BLaER1 treated with 17β-estradiol and CSF1 and Interleukin-3, amounts not matched to agents 10 nM and 100 nM (cell line): ENCODE data around the gene LAMTOR4.
A peak's percentile ranks its signal among the peaks of the same experiment; 100 is the strongest.

Experiments used
- H3K27ac ChIP-seq, 11 experiments: shearing (Covaris generic); formaldehyde crosslinking; 2 replicates each; pipeline ENCODE4 v1.8.1; 2022
- H3K27me3 ChIP-seq, 11 experiments: shearing (Covaris generic); formaldehyde crosslinking; 2 replicates each; pipeline ENCODE4 v1.8.1; 2022
- H3K36me3 ChIP-seq, 11 experiments: shearing (Covaris generic); formaldehyde crosslinking; 2 replicates each; pipeline ENCODE4 v1.8.1; 2022
- H3K4me1 ChIP-seq, 10 experiments: shearing (Covaris generic); formaldehyde crosslinking; 2 replicates each; pipeline ENCODE4 v1.8.1; 2022
- H3K4me2 ChIP-seq, 11 experiments: shearing (Covaris generic); formaldehyde crosslinking; 2 replicates each; pipeline ENCODE4 v1.8.1; 2022
- H3K4me3 ChIP-seq, 10 experiments: shearing (Covaris generic); formaldehyde crosslinking; 2 replicates each; pipeline ENCODE4 v1.8.1; 2022
- H3K9ac ChIP-seq, 11 experiments: shearing (Covaris generic); formaldehyde crosslinking; 2 replicates each; pipeline ENCODE4 v1.8.1; 2022
- H3K9me3 ChIP-seq, 11 experiments: shearing (Covaris generic); formaldehyde crosslinking; replicated peaks in 1 of 11; 2 replicates each; pipeline ENCODE4 v1.8.1; 2022
- H4K20me1 ChIP-seq, 11 experiments: shearing (Covaris generic); formaldehyde crosslinking; 2 replicates each; pipeline ENCODE4 v1.8.1; 2022
- Cebpa-rat ChIP-seq, 11 experiments: shearing (Covaris generic); IDR thresholded peaks; 2 replicates each; pipeline ENCODE4 v1.8.1; 2022

LAMTOR4 gene

GRCh38 chr7:100158229-100159098 is 9.7 kb downstream of the LAMTOR4 start, which contains the start of gene TRAPPC14:
TRAPPC14 (minus strand) TSS chr7:100158723; CDS start chr7:100158499, 224 bp downstream.
- H3K4me1 ChIP-seq: peaks cover 44 to 67% (median 51%) of the 10 kb centered on the region in 10 experiments
- peak within 1 kb of the TSS; percentile 79 to 96 (median 92) for H3K27ac ChIP-seq
- peak within 1 kb of the TSS; percentile 80 to 100 (median 94) for H3K4me3 ChIP-seq

GRCh38 chr7:100159099-100159623 is 10.4 kb downstream of the LAMTOR4 start:
- Histone ChIP-seq H4K20me1 (peaks cover 30 to 41% (median 37%) of the 10 kb centered on the region in 11 experiments), H3K4me2 (peak overlapping the region; percentile 69 to 100 (median 97)), H3K27ac (peak overlapping the region in 10 of 11 experiments; percentile 86 to 96 (median 92); a peak in 20 of 22 replicates), H3K27me3 (no peaks in the 10 kb centered on the region; a peak in 1 of 22 replicates), H3K4me1 (peaks cover 38 to 62% (median 44%) of the 10 kb centered on the region in 10 experiments), H3K36me3 (peaks cover 25 to 36% (median 29%) of the 10 kb centered on the region in 11 experiments), H3K4me3 (peak overlapping the region; percentile 80 to 100 (median 94)), H3K9me3 (no peaks in the 10 kb centered on the region), H3K9ac (peak overlapping the region; percentile 87 to 98 (median 94))
- TF ChIP-seq Cebpa-rat (IDR thresholded peaks at IDR 0.05): no peak

More at GRCh38 chr7:100158229-100159098, 9.7 kb downstream of the LAMTOR4 start, which contains the start of gene TRAPPC14:
- Histone ChIP-seq H4K20me1 (peaks cover 37 to 48% (median 44%) of the 10 kb centered on the region in 11 experiments), H3K9ac (peak within 1 kb of the TSS; percentile 87 to 98 (median 94)), H3K27me3 (no peaks in the 10 kb centered on the region; a peak in 1 of 22 replicates), H3K4me2 (peak within 1 kb of the TSS; percentile 89 to 100 (median 97)), H3K9me3 (no peaks in the 10 kb centered on the region), H3K36me3 (peaks cover 31 to 42% (median 36%) of the 10 kb centered on the region in 11 experiments)
- TF ChIP-seq Cebpa-rat (IDR thresholded peaks at IDR 0.05): no peak

GRCh38 chr7:100160067-100160466 is 11.3 kb downstream of the LAMTOR4 start:
- Histone ChIP-seq H4K20me1 (peaks cover 24 to 32% (median 27%) of the 10 kb centered on the region in 11 experiments), H3K27me3 (no peaks in the 10 kb centered on the region; a peak in 1 of 22 replicates), H3K9ac (no peak overlapping the region), H3K36me3 (peaks cover 16 to 26% (median 21%) of the 10 kb centered on the region in 11 experiments), H3K9me3 (no peaks in the 10 kb centered on the region), H3K4me3 (no peak overlapping the region), H3K27ac (no peak overlapping the region), H3K4me1 (peaks cover 32 to 53% (median 38%) of the 10 kb centered on the region in 10 experiments), H3K4me2 (peak overlapping the region in 2 of 11 experiments; percentile 12 to 97; a peak in 2 of 22 replicates)
- TF ChIP-seq Cebpa-rat (IDR thresholded peaks at IDR 0.05): no peak

- peaks cover 25 to 49% (median 28%) of the 10 kb centered on the region in 10 experiments for H3K4me1 ChIP-seq
- no peak overlapping the region for H3K4me3 ChIP-seq
- peaks cover 0 to 25% (median 23%) of the 10 kb centered on the region in 11 experiments; a peak in 19 of 22 replicates for H3K27me3 ChIP-seq
- no peaks in the 10 kb centered on the region for H3K9me3 ChIP-seq
- no peak overlapping the region for H3K9ac ChIP-seq
- H3K4me2 ChIP-seq: no peak overlapping the region
- H3K36me3 ChIP-seq: no peaks in the 10 kb centered on the region
- no peak for TF ChIP-seq Cebpa-rat (IDR thresholded peaks at IDR 0.05)
- no peak overlapping the region for H3K27ac ChIP-seq
- peaks cover 0 to 14% (median 0%) of the 10 kb centered on the region in 11 experiments; a peak in 6 of 22 replicates for H4K20me1 ChIP-seq
Measured at GRCh38 chr7:100163006-100163531, 14.4 kb downstream of the LAMTOR4 start.

- no peak for TF ChIP-seq Cebpa-rat (IDR thresholded peaks at IDR 0.05)
- H3K27ac ChIP-seq: no peak overlapping the region
- H3K9ac ChIP-seq: no peak overlapping the region
- H3K4me3 ChIP-seq: no peak overlapping the region
- peaks cover 31 to 55% (median 33%) of the 10 kb centered on the region in 10 experiments for H3K4me1 ChIP-seq
- H3K9me3 ChIP-seq: no peaks in the 10 kb centered on the region
- no peak overlapping the region for H3K4me2 ChIP-seq
- H3K27me3 ChIP-seq: peaks cover 0 to 33% (median 31%) of the 10 kb centered on the region in 11 experiments; a peak in 19 of 22 replicates
- no peaks in the 10 kb centered on the region for H3K36me3 ChIP-seq
- peaks cover 0 to 20% (median 0%) of the 10 kb centered on the region in 11 experiments; a peak in 6 of 22 replicates for H4K20me1 ChIP-seq
Measured at GRCh38 chr7:100163871-100164270, 15.2 kb downstream of the LAMTOR4 start.

- no peak for TF ChIP-seq Cebpa-rat (IDR thresholded peaks at IDR 0.05)
- H3K4me3 ChIP-seq: peak overlapping the region in 3 of 10 experiments; percentile 47 to 63 (median 59); a peak in 2 of 20 replicates
- peaks cover 0 to 8% (median 0%) of the 10 kb centered on the region in 11 experiments; a peak in 7 of 22 replicates for H3K36me3 ChIP-seq
- H3K27me3 ChIP-seq: peaks cover 21 to 59% (median 56%) of the 10 kb centered on the region in 11 experiments
- H3K27ac ChIP-seq: peak overlapping the region in 2 of 11 experiments; percentile 35 to 38; a peak in 2 of 22 replicates
- H3K4me1 ChIP-seq: peaks cover 37 to 63% (median 48%) of the 10 kb centered on the region in 10 experiments
- H3K9me3 ChIP-seq: no peaks in the 10 kb centered on the region
- peak overlapping the region; percentile 71 to 99 (median 85); a peak in 17 of 22 replicates for H3K4me2 ChIP-seq
- peak overlapping the region in 3 of 11 experiments; percentile 0 to 52 (median 32); a peak in 4 of 22 replicates for H3K9ac ChIP-seq
- H4K20me1 ChIP-seq: peaks cover 0 to 44% (median 14%) of the 10 kb centered on the region in 11 experiments; a peak in 15 of 22 replicates
Measured at GRCh38 chr7:100166317-100166940, 17.7 kb downstream of the LAMTOR4 start.

GRCh38 chr7:100166970-100167911 is 18.5 kb downstream of the LAMTOR4 start:
- H3K4me3 ChIP-seq: peak overlapping the region in 7 of 10 experiments; percentile 17 to 63 (median 34); a peak in 8 of 20 replicates
- H3K9ac ChIP-seq: peak overlapping the region in 4 of 11 experiments; percentile 0 to 52 (median 20); a peak in 5 of 22 replicates
- peaks cover 0 to 11% (median 0%) of the 10 kb centered on the region in 11 experiments; a peak in 8 of 22 replicates for H3K36me3 ChIP-seq
- H3K27ac ChIP-seq: peak overlapping the region in 2 of 11 experiments; percentile 35 to 38; a peak in 4 of 22 replicates
- no peak for TF ChIP-seq Cebpa-rat (IDR thresholded peaks at IDR 0.05)
- no peaks in the 10 kb centered on the region for H3K9me3 ChIP-seq
- H3K4me1 ChIP-seq: peaks cover 42 to 70% (median 55%) of the 10 kb centered on the region in 10 experiments
- H3K4me2 ChIP-seq: peak overlapping the region; percentile 71 to 99 (median 85)
- peaks cover 0 to 51% (median 19%) of the 10 kb centered on the region in 11 experiments; a peak in 16 of 22 replicates for H4K20me1 ChIP-seq
- peaks cover 28 to 67% (median 65%) of the 10 kb centered on the region in 11 experiments for H3K27me3 ChIP-seq
